Spleen (tissue), 11 donors: ENCODE results near the gene DOCK1. TPM values are rescaled to one million over a fixed set of nuclear protein-coding genes. Genes with fewer than 3 reads are reported as not detected.

Experiments
- DNase-seq: peaks from one replicate; pipeline ENCODE4 v3.0.0-alpha.2; 2020
- H3K27ac ChIP-seq, 8 donors: fragments of 200-600 bp; sonication (generic) in 7 of 8; 1 replicate in 4 of 8; 2 replicates in 4 of 8; pipeline versions ENCODE4 v1.5.0 to v1.8.0; 2016 to 2021; ENCODE audit warnings: inconsistent platforms in 4 of 8, mild to moderate bottlenecking in 4 of 8, moderate library complexity in 1 of 8
- H3K27me3 ChIP-seq, 7 donors: fragments of 200-600 bp; sonication (generic) in 6 of 7; replicated peaks in 1 of 7; 1 replicate in 4 of 7; 2 replicates in 3 of 7; pipeline versions ENCODE4 v1.5.0 to v1.8.0; 2016 to 2021; ENCODE audit warnings: inconsistent platforms in 3 of 7, mild to moderate bottlenecking in 1 of 7
- H3K36me3 ChIP-seq, 6 donors: fragments of 200-600 bp; sonication (generic) in 5 of 6; 1 replicate in 4 of 6; 2 replicates in 2 of 6; pipeline versions ENCODE4 v1.5.0 to v1.8.0; 2016 to 2021; ENCODE audit warnings: inconsistent platforms in 2 of 6
- H3K4me1 ChIP-seq, 6 donors: fragments of 200-600 bp; sonication (generic) in 5 of 6; 1 replicate in 3 of 6; 2 replicates in 3 of 6; pipeline versions ENCODE4 v1.5.0 to v1.8.0; 2016 to 2021; ENCODE audit warnings: inconsistent platforms in 3 of 6
- H3K4me3 ChIP-seq, 8 donors: fragments of 200-600 bp; sonication (generic) in 7 of 8; 1 replicate in 4 of 8; 2 replicates in 4 of 8; pipeline versions ENCODE4 v1.5.0 to v1.8.0; 2016 to 2021; ENCODE audit warnings: inconsistent platforms in 4 of 8, mild to moderate bottlenecking in 4 of 8, moderate library complexity in 2 of 8
- H3K9me3 ChIP-seq, 8 donors: fragments of 200-600 bp; sonication (generic) in 7 of 8; 1 replicate in 4 of 8; 2 replicates in 4 of 8; pipeline versions ENCODE4 v1.5.0 to v1.8.0; 2016 to 2021; ENCODE audit warnings: inconsistent platforms in 4 of 8
- POLR2A ChIP-seq, 3 donors: fragments of 450-650 bp; IDR thresholded peaks; one replicate each; pipeline ENCODE4 v1.5.1; 2017; ENCODE audit warnings: antibody characterized with exemption in 3 of 3, mild to moderate bottlenecking in 1 of 3
- POLR2AphosphoS5 ChIP-seq, 3 donors: sonication (generic); formaldehyde crosslinking; IDR thresholded peaks; one replicate each; pipeline ENCODE4 v1.5.1; 2017; ENCODE audit warnings: antibody characterized with exemption in 3 of 3
- WGBS, 5 donors: extraction: QIAGEN DNeasy Blood & Tissue Kit in 3 of 5; methylation state at CpG; one replicate each; pipeline versions ENCODE4 v1.1.5 to v1.1.7; 2013 to 2018; 5-methylcytosine and 5-hydroxymethylcytosine counted together
- intact Hi-C: fragments of 100-400 bp; cut with DNase I; formaldehyde crosslinking; loops from one replicate; pipeline ENCODE4 v1.15.0; 2023; ENCODE audit warnings: low total_unique reads
- polyA plus RNA-seq, 3 donors: library from polyadenylated mRNA; stranded (reverse); fragments of 200-250 nt; gene quantifications; one replicate each; pipeline ENCODE4 v1.2.1, GENCODE V29; 2013
- total RNA-seq, 7 donors: library from RNA; depleted of rRNA in 3 of 7; stranded (reverse); fragments of >200 nt in 3 of 7; fragmentation: NEBNext Ultra II Directional in 4 of 7; extraction: Animal tissue kit (Norgen Biotek cat#: 25700) in 4 of 7; gene quantifications; one replicate each; pipeline versions ENCODE4 v1.1.0 to v1.2.1, GENCODE V29; 2016 to 2021
- TF ChIP-seq, protein P1 (sequence below), 11 experiments: fragments of 200-600 bp in 7 of 11; fragments of 450-650 bp in 4 of 11; sonication (generic) in 4 of 11; IDR thresholded peaks in 8 of 11; conservative IDR thresholded peaks in 3 of 11; 1 replicate in 7 of 11; 2 replicates in 4 of 11; pipeline versions ENCODE4 v1.4.0 to v1.8.0; 2016 to 2021; ENCODE audit warnings: antibody characterized with exemption in 11 of 11, inconsistent platforms in 4 of 11, mild to moderate bottlenecking in 1 of 11
- donor health status: healthy with polysubstance abuse.
- donor health status: DM: no; HTN: no; CAD: no; lungs with moderate emphysema.
- donor health status: DM: no; HTN: no; CAD: no.
- donor health status: Bipolar disorder and iron deficiency.
- donor health status: healthy.
- donor health status: DM: no; HTN: no; CAD: no.
- donor health status: DM: yes; HTN: yes; CAD: no.

DOCK1 gene
- total and polyA plus RNA-seq, 10 donors: 2.2 to 40.5 (median 25.1) TPM

DNA sequence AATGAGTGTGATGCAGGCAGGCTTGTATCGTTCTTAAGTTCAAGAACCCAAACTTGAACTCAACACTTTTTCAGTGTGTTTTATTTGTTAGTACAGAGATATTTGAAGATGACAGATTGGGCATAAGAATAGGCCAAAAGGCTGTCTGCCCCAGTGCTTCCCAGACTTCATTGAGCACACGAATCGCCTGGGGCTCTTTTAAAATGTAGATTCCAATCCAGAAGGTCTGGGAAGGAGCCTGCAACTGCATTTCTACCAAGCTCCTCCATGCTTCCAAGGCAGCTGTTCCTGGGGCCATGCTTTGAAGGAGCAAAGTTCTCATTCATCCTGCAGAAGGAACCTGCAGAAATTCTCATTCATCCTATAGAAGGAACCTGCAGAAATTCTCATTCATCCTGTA lies 405.7 kb downstream of the DOCK1 start:
- Histone ChIP-seq H3K9me3 (no peaks in the 10 kb centered on the region), H3K36me3 (no peaks in the 10 kb centered on the region), H3K4me3 (no peak overlapping the region), H3K4me1 (no peaks in the 10 kb centered on the region), H3K27me3 (no peaks in the 10 kb centered on the region), H3K27ac (no peak overlapping the region)
- WGBS, 5 donors: 78 to 93% (median 85%) methylated on average over 3 of the region's 3 CpGs
- DNase-seq: no peak
- intact Hi-C loops: no loop called here
- TF ChIP-seq, protein P1, sequence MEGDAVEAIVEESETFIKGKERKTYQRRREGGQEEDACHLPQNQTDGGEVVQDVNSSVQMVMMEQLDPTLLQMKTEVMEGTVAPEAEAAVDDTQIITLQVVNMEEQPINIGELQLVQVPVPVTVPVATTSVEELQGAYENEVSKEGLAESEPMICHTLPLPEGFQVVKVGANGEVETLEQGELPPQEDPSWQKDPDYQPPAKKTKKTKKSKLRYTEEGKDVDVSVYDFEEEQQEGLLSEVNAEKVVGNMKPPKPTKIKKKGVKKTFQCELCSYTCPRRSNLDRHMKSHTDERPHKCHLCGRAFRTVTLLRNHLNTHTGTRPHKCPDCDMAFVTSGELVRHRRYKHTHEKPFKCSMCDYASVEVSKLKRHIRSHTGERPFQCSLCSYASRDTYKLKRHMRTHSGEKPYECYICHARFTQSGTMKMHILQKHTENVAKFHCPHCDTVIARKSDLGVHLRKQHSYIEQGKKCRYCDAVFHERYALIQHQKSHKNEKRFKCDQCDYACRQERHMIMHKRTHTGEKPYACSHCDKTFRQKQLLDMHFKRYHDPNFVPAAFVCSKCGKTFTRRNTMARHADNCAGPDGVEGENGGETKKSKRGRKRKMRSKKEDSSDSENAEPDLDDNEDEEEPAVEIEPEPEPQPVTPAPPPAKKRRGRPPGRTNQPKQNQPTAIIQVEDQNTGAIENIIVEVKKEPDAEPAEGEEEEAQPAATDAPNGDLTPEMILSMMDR (IDR thresholded peaks at IDR 0.05 in 8 of 11, conservative IDR thresholded peaks at IDR 0.05 in 3 of 11): no peak
- TF ChIP-seq POLR2AphosphoS5 (IDR thresholded peaks at IDR 0.05) (no peak), POLR2A (IDR thresholded peaks at IDR 0.05) (no peak)

DNA sequence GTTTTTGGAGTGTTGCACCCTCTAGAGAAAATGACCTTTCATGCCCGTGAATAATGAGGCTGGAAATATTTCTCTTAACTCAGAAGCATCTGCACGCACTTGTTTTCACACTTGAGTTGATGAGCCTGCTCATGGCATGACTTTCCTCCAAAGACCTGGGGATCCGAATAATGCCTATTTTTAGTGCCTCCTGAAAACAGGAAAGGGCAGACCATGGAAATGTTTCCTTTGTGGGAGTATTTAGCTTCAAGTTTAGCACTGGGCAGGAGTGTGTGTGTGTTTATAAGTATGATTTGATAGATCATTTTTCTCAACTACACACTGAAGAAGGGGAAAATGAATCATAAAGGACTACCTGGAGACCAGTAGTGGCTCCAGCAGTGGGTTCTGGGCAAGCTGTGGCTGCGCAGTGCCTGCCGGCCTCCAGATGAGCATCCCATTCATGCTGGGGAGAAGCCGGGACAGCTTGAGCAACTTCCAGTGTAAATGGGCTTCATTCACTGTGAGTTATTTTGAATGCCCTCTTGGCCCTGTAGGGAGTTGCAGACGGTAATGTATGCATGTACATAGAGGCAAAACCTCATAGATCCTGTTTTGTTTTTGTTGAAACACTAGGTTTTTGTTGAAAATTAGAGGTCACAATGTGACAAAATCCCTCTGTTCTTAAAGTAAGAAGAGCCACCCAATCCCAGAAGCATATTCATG lies 408.9 kb downstream of the DOCK1 start:
- WGBS, 5 donors: 74 to 91% (median 78%) methylated on average over 7 of the region's 7 CpGs
- Histone ChIP-seq H3K4me3 (no peak overlapping the region), H3K27ac (no peak overlapping the region), H3K4me1 (no peaks in the 10 kb centered on the region), H3K36me3 (no peaks in the 10 kb centered on the region), H3K9me3 (no peaks in the 10 kb centered on the region), H3K27me3 (no peaks in the 10 kb centered on the region)
- DNase-seq: no peak
- TF ChIP-seq, protein P1 (IDR thresholded peaks at IDR 0.05 in 8 of 11, conservative IDR thresholded peaks at IDR 0.05 in 3 of 11): no peak
- TF ChIP-seq POLR2AphosphoS5 (IDR thresholded peaks at IDR 0.05): no peak
- TF ChIP-seq POLR2A (IDR thresholded peaks at IDR 0.05): no peak
- intact Hi-C loops: no loop called here

DNA sequence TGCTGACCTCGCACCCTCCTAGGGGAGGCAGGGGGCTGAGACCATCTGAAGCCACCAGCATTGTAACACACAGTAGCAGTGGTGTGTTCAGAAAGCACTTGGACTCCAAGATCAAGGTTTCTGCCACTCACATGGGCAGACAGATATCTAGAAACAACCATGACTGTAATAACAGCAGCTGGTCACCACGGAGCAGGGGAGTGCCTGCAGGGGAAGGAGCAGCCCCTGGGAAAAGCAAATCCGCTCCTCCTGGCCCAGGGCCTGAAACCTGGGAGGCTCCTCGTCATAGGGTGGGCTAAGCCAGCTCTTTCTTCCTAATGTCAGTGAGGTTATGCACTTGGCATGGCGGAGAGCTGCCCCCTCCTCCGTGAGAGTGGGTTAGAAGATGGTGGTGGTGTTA lies 409.6 kb downstream of the DOCK1 start:
- H3K27ac ChIP-seq: no peak overlapping the region
- DNase-seq: no peak
- no peaks in the 10 kb centered on the region for H3K4me1 ChIP-seq
- TF ChIP-seq POLR2AphosphoS5 (IDR thresholded peaks at IDR 0.05) (no peak), POLR2A (IDR thresholded peaks at IDR 0.05) (no peak)
- TF ChIP-seq, protein P1 (IDR thresholded peaks at IDR 0.05 in 8 of 11, conservative IDR thresholded peaks at IDR 0.05 in 3 of 11): no peak
- no peaks in the 10 kb centered on the region for H3K27me3 ChIP-seq
- H3K36me3 ChIP-seq: no peaks in the 10 kb centered on the region
- 83 to 93% (median 87%) methylated on average over 6 of the region's 6 CpGs for WGBS, 5 donors
- intact Hi-C loops: no loop called here
- no peaks in the 10 kb centered on the region for H3K9me3 ChIP-seq
- no peak overlapping the region for H3K4me3 ChIP-seq

DNA sequence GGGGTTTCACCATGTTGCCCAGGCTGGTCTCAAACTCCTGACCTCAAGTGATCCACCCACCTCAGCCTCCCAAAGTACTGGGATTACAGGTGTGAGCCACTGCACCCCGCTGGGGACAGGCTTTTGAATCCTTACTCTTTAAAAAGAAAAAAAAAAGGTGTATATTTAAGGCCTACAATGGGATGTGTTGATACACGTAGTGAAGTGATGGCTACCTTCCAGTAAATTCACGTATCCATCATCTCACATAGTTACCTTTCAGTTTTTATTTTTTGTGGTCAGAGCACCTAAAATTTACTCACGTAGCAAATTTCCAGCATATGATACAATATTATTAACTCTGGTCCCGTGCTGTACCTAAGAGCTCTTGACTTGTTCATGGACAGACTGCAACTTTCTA lies 410.7 kb downstream of the DOCK1 start:
- no peaks in the 10 kb centered on the region for H3K4me1 ChIP-seq
- no peak for DNase-seq
- H3K4me3 ChIP-seq: no peak overlapping the region
- TF ChIP-seq POLR2A (IDR thresholded peaks at IDR 0.05) (no peak), POLR2AphosphoS5 (IDR thresholded peaks at IDR 0.05) (no peak)
- TF ChIP-seq, protein P1 (IDR thresholded peaks at IDR 0.05 in 8 of 11, conservative IDR thresholded peaks at IDR 0.05 in 3 of 11): no peak
- no peak overlapping the region for H3K27ac ChIP-seq
- no peaks in the 10 kb centered on the region for H3K36me3 ChIP-seq
- 89 to 98% (median 90%) methylated on average over 5 of the region's 5 CpGs for WGBS, 5 donors
- H3K27me3 ChIP-seq: no peaks in the 10 kb centered on the region
- H3K9me3 ChIP-seq: no peaks in the 10 kb centered on the region
- intact Hi-C loops: no loop called here
